Activated CD8-positive, alpha-beta memory T cell treated with anti-CD3 and anti-CD28 coated beads, Interleukin-2, amount 50 U/mL, for 24 hours (primary cell): ENCODE data around the gene VGF.
"Not testable (repeated sequence)": the region's sequence is repeated elsewhere in the genome, so short reads cannot be mapped to it uniquely, and the experiment has no call there.

Source experiments
- DNase-seq: peaks from one replicate; pipeline ENCODE4 v3.0.0-alpha.2; 2020; ENCODE audit errors: extremely low read depth

The VGF gene

DNA sequence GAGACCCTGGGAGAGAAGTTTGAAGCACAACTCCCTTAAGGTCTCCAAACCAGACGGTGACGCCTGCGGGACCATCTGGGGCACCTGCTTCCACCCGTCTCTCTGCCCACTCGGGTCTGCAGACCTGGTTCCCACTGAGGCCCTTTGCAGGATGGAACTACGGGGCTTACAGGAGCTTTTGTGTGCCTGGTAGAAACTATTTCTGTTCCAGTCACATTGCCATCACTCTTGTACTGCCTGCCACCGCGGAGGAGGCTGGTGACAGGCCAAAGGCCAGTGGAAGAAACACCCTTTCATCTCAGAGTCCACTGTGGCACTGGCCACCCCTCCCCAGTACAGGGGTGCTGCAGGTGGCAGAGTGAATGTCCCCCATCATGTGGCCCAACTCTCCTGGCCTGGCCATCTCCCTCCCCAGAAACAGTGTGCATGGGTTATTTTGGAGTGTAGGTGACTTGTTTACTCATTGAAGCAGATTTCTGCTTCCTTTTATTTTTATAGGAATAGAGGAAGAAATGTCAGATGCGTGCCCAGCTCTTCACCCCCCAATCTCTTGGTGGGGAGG is 27.6 kb downstream of the VGF start:
- DNase-seq: no peak

DNA sequence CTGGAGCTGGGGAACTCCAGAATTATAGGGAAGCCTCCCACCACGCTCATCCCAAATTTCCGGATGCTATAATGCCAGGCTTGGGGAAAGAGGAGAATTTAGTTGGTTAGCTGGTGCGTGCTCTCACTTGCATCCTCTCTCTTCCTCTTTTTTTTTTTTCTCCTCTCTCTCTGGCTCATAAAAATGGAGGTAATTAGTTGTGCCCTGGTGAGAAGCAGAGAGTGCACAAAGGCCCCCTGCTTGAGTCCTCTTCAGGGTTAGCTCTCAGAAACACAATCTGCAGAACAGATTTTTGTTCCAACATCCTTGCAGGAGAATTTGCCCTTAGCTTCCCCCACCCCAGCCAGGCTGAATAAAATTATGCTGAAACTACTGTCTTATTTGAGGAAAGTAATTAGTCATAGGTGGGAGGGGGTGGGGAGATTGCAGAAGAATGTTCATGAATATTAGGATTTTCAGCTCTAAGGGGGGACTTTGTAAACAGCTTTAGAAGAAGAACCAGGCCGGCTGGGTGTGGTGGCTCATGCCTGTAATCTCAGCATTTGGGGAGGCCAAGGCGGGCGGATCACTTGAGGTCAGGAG is 30.9 kb downstream of the VGF start:
- DNase-seq: no peak

DNA sequence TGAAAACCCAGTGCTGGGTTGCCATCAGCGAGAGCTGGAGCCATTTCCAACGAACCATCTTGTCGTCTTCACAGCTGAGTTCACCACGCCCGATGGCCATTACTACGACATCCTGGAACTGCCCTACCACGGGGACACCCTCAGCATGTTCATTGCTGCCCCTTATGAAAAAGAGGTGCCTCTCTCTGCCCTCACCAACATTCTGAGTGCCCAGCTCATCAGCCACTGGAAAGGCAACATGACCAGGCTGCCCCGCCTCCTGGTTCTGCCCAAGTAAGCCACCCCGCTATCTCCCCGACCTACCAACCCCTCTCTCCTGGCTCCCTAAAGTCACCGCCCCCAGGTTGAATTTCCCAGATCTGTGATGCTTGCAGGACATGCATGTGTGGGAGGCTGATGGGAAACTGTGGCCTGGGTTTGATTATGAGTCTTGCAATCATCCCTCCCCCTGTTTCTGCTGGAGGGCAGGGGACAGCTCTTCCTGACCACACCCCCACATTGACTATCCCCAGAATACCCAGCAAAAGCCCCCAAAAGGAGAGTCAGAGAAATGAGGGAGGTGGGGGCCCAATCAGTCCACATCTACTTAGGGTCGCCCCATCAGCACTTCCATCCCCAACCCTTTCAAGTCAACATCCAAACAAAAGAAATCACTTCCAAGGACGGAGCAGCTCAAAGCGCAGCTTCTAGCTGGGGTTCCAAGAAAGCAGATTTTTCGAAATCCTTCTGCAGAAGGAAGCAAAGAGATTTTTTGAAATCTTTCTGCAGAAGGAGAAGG is 31.6 kb downstream of the VGF start:
- DNase-seq: no peak

DNA sequence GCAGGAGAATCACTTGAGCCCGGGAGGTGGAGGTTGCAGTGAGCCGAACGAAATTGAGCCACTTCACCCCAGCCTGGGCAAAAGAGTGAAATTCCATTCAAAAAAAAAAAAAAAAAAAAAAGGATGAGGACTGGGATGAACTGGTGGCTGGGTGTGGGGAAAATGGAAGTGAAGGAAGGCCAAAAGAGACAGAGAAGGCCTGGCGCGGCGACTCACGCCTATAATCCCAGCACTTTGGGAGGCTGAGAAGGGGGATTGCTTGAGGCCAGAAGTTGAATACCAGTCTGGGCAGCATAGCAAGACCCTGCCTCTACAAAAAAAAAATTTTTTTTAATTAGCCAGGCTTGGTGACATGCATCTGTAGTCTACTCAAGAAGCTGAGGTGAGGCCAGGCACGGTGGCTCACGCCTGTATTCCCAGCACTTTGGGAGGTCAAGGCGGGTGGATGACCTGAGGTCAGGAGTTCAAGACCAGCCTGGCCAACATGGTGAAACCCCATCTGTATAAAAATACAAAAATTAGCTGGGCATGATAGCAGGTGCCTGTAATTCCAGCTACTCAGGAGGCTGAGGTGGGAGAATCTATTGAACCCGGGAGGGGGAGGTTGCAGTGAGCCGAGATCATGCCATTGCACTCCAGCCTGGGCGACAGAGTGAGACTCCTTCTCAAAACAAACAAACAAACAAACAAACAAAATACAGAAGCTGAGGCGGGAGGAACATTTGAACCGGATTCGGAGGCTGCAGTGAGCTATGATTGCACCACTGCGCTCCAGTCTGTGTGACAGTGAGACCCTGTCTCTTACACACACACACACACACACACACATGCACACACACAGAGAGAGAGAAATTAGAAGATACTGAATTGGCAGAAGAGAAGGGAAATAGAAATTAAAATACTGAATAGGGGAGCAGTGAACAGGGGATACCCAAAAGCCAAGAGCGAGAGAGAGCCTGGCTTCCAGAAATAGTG is 32.5 kb downstream of the VGF start:
- not testable (repeated sequence) for DNase-seq

DNA sequence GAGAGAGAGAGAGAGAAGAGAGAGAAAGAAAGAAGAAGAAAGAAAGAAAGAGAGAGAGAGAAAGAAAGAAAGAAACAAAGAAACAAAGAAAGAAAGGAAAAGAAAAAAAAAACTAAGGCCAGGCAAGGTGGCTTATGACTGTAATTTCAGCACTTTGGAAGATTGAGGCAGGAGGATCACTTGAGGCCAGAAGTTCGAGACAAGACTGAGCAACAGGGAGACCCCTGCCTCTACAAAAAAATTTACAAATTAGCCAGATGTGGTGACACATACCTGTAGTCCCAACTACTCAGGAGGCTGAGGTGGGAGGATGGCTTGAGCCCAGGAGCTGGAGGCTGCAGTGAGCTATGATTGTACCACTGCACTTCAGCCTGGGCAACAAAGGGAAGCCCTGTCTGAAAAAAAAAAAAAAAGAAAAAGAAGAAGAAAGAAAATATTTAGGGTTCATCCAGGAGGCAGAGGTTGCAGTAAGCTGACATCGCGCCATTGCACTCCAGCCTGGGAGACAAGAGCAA is 35.7 kb downstream of the VGF start:
- no peak for DNase-seq

DNA sequence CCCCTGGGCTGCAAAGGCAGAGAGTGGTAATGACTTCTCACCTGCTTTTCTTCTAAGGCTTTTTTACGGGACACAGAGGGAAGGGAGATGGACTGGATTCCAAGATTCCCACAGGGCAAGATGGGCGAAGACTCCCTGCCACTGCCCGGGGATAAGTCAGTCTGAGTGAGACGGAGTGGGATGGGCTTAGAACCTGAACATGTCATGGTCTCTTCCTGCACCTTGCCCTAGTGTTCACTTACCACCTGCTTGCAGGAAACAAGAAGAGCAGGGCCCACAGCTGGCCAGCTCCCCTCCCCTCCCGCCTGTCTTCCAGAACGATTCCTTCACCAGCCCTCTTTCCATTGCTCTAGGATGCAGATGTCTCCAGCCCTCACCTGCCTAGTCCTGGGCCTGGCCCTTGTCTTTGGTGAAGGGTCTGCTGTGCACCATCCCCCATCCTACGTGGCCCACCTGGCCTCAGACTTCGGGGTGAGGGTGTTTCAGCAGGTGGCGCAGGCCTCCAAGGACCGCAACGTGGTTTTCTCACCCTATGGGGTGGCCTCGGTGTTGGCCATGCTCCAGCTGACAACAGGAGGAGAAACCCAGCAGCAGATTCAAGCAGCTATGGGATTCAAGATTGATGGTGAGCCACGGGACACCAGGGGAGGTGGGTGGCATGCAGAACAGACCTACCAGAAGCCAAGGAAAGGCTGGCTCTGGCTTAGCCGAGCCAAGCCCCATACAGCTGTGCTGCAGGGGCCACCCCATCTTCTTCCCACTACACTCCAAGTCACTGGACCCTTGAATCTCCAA is 37.1 kb downstream of the VGF start:
- no peak for DNase-seq

DNA sequence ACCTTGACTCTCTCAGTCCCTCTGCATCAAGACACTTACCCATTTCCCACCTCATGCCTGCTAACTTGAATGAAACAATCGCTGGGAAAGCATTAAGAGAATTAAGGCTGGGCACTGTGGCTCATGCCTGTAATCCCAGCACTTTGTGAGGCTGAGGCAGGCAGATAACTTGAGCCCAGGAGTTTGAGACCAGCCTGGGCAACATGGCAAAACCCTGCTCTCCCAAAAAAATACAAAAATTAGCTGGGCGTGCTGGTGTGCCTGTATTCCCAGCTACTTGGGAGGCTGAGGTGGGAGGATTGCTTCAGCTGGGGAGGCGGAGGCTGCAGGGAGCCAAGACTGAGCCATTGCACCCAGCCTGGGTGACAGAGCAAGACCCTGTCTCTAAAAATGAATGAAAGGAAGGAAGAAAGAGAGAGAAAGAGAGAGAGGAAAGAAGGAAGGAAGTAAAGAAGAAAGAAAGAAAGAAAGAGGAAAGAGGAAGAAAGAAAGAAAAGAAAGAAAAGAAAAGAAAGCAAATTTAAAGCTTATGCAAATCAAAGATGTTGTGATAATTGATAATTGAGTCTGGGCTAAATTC is 37.8 kb downstream of the VGF start:
- DNase-seq: no peak

DNA sequence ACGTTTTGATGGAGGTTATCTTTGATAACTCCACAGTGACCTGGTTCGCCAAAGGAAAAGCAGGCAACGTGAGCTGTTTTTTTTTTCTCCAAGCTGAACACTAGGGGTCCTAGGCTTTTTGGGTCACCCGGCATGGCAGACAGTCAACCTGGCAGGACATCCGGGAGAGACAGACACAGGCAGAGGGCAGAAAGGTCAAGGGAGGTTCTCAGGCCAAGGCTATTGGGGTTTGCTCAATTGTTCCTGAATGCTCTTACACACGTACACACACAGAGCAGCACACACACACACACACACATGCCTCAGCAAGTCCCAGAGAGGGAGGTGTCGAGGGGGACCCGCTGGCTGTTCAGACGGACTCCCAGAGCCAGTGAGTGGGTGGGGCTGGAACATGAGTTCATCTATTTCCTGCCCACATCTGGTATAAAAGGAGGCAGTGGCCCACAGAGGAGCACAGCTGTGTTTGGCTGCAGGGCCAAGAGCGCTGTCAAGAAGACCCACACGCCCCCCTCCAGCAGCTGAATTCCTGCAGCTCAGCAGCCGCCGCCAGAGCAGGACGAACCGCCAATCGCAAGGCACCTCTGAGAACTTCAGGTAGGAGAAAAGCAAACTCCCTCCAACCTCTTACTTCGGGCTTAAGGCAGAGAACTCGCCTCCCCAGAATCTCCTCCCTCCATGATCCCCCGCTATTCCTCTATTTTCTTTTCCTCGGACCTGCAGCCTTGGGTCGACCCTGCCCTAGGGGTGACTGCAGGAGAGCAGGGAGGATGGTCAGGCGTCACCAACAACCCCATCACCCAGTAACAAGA is 38.5 kb downstream of the VGF start, which contains the start of gene SERPINE1:
Gene SERPINE1, plus strand, starts transcription at position 454 of the 809 bp plus-strand sequence. CDS start 1,290 bp downstream, outside the sequence.
- DNase-seq: no peak

DNA sequence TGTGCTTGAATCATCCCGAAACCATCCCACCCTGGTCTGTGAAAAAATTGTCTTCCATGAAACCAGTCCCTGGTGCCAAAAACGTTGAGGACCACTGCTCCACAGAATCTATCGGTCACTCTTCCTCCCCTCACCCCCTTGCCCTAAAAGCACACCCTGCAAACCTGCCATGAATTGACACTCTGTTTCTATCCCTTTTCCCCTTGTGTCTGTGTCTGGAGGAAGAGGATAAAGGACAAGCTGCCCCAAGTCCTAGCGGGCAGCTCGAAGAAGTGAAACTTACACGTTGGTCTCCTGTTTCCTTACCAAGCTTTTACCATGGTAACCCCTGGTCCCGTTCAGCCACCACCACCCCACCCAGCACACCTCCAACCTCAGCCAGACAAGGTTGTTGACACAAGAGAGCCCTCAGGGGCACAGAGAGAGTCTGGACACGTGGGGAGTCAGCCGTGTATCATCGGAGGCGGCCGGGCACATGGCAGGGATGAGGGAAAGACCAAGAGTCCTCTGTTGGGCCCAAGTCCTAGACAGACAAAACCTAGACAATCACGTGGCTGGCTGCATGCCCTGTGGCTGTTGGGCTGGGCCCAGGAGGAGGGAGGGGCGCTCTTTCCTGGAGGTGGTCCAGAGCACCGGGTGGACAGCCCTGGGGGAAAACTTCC is 39.2 kb downstream of the VGF start:
- DNase-seq: no peak

DNA sequence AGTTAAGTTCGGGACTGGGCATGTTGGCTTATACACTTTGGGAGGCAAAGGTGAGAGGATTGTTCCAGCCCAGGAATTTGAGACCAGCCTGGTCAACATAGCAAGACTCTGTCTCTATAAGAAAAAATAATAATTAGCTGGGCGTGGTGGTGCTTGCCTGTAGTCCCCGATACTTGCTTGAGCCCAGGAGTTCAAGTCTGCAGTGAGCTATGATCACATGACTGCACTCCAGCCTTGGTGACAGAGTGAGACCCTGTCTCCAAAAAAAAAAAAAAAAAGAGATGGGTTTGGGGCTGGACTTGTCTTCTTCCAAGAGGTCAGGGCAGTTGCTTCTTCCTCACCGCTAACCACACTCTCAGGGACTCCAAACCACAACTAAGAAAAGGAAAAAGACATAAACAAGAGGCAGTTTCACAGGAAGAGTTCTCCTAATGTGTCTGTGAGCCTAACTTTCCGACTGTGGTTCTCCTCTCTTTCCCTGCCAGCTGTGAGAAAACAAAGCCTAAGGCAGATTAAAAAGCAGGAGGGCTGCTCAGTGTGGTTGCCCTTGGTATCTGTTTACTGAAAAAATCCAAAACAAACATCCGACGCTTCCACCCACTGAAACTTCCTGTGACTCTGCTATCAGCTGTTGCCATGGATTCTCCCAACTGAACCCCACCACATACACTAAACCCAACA is 40.9 kb downstream of the VGF start:
- DNase-seq: no peak

DNA sequence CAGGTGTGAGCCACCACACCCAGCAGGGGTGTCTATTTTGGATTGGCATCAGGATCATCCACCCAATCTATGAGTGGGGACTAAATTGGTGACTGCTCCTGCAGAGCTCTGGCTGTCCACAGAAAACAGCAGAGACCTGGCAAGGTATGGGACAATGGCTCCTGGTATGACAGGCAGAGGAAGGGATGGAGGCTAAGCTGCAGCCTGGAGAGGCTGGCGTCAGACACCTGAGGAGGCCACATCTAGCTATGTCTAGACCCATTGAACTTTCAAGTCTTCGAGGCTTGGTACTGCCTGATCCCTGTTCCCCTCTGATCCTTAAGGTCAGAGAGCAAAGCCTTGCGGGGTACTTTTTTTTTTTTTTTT is 41.7 kb downstream of the VGF start:
- DNase-seq: no peak

DNA sequence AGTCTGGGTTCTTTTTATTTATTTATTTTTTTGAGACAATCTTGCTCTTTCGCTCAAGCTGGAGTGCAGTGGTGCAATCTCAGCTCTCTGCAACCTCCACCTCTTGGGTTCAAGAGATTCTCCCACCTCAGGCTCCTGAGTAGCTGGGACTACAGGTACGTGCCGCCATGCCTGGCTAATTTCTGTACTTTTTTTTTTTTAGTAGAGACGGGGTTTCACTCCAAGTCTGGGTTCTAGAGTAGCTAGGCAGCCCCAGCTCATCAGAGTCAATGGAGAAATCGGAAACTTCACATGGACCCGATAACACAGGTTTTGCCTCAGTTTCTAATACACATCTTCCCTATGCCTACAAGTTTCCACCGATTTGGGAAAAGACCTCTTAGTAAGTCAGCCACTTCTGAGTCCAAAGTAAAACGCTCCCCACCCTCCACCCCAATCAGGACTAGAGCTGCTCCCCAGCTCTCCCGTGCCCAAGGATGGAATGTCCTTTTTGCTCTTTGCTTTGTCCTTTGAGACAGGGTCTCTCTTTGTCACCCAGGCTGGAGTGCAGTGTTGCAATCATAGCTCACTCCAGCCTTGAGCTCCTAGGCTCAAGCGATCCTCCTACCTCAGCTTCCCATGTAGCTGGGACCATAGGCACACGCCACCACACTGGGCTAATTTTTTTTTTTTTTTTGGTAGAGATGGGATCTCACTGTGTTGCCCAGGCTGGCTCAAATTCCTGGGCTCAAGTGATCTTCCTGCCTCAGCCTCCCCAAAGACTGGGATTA is 42.3 kb downstream of the VGF start:
- DNase-seq: no peak

DNA sequence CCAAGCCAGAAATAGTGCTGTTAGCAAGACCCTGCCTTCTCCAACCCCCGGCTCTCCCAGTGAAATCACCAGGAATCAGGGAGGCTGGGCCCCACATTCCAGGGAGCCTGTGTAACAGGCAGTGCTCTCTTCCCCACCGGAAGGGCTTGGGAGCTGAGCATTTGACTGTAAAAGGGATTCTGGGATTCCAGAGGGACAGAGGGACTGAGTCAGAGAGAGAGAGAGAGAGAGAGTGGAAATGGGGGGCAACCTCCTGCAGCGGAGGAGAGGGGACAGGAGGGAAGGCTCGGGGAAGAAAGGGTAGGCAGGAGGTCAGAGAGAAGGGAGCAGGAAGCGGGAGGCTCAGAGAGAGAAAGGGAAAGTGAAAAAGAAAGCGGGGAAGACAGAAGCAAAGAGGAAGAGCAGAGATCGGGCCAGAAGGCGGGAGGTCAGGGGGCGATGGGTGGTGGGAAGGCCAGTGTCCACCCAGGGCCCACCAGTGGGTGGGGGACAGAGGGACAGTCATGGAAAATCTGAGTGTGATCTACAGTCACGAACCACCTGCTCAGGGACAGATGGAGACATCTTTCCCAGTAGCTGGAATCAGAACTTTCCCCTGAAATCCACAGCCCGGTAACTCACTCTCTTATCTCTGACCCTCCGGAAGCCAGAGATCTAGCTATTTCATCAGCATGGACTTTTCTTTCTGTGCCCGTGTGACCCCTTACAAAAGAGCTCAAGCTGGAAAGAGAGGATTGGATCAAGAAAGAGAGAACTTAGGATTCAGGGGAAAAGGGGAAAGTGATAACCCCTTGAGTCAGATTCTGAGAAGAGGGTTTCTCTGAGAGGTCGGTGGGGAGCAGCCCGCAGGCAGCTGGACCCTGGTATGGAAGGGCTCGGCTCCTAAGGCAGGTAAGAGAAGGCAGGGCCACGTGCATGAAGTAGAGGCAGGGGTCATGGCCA is 43.1 kb downstream of the VGF start:
- no peak for DNase-seq

DNA sequence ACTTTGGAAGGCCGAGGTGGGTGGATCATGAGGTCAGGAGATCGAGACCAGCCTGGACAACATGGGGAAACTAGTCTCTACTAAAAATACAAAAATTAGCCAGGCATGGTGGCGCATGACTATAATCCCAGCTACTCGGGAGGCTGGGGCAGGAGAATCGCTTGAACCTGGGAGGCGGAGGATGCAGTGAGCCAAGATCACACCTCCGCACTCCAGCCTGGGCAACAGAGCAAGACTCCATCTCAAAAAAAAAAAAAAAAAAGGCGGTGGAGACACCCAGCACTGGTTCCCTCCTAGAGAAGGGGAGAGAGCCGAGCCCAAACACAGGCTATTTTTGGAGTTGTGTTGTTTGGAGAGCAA is 43.8 kb downstream of the VGF start:
- not testable (repeated sequence) for DNase-seq

DNA sequence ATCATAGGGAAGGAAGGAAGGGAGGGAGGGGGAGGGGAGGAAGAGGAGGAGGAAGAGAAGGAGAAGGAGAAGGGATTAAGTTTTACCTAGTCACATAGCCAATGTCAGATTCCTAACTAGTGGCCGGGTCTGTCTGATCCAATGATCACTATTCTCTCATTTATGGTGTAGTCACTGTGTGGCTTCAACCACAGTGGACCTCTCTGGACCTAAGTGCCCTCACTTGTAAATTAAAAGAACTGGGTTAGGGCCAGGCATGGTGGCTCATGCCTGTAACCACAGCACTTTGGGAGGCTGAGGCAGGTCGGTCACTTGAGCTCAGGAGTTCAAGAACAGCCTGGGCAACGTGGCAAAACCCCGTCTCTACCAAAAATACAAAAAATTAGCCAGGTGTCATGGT is 45.1 kb downstream of the VGF start:
- DNase-seq: no peak

DNA sequence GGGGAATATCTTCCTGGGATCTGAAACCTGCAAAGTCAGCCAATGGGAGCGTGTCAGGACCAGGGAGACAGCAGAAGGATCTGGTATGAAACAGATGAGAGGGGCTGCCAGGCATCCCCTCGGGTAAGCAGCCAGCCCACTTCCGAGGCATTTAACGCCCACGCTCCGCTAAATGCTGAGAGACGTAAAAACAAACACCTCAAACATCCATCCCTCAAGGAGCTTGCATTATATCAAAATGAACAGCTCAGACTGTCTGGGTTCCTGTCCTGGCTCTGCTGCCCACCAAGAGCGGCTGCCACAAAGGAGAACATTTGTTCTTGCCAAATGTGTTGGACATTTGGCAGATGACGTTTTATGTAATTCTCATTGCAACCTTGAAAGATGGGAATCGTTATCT is 45.5 kb downstream of the VGF start:
- no peak for DNase-seq

DNA sequence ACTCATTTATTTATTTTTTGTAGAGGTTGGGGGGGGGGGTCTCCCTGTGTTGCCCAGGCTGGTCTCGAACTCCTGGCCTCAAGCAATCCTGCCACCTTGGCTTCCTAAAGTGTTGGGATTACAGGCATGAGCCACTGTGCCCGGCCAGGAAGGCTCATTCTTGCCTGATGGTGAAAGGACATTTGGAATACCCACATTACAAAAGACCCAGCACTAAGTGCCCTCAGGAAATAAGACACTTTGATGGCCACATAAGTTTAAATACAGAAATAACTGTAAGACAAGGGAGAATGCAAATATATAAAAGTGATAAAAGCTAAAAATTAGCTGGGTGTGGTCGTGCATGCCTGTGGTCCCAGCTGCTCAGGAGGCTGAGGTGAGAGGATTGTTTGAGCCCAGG is 46.5 kb downstream of the VGF start:
- DNase-seq: no peak
